B cell (primary cell): Measurements from ENCODE around the gene ITGA5. TPM values are rescaled to one million over a fixed set of nuclear protein-coding genes. Genes with fewer than 3 reads are reported as not detected.

ENCODE experiments used
- ATAC-seq: fragments of 200-7000 bp; cut with Tn5 transposase; one replicate; pipeline ENCODE4 v1.10.0; 2021; ENCODE audit warnings: low read depth, mild to moderate bottlenecking, moderate number of reproducible peaks, moderate library complexity
- CTCF ChIA-PET: fragments of 350-600 bp; sonication (Branson Sonifier 250); formaldehyde crosslinking; loops from one replicate; lab custom pipeline; 2021; ENCODE audit warnings: antibody characterized with exemption, inconsistent platforms; lab: Charles Lee
- POLR2A ChIA-PET: fragments of 350-600 bp; sonication (Branson Sonifier 250); formaldehyde crosslinking; loops from one replicate; lab custom pipeline; 2021; ENCODE audit warnings: antibody characterized with exemption; lab: Charles Lee
- DNase-seq: peaks from one replicate; pipeline ENCODE4 v3.0.0; 2013
- H2AFZ ChIP-seq: 2 replicates; pipeline ENCODE4 v1.6.1; 2012; ENCODE audit warnings: mild to moderate bottlenecking, low read depth, low read length; ENCODE audit not compliant: insufficient read depth, poor library complexity, severe bottlenecking
- H3K27ac ChIP-seq, 2 donors: 1 replicate in 1 of 2; 2 replicates in 1 of 2; pipeline ENCODE4 v1.5.1; 2012 to 2013; ENCODE audit warnings: low read length in 2 of 2, mild to moderate bottlenecking in 2 of 2, moderate library complexity in 1 of 2
- H3K27me3 ChIP-seq, 4 experiments: fragments of 200-600 bp in 1 of 4; sonication (generic) in 1 of 4; replicated peaks in 1 of 4; 1 replicate in 2 of 4; 2 replicates in 2 of 4; pipeline versions ENCODE4 v1.6.1 to v1.7.0; 2013 to 2016; ENCODE audit warnings: low read length in 3 of 4, mild to moderate bottlenecking in 2 of 4, mixed read lengths in 1 of 4, moderate library complexity in 1 of 4; ENCODE audit not compliant: insufficient read depth in 4 of 4, control insufficient read depth in 3 of 4; ENCODE audit errors: control extremely low read depth in 1 of 4
- H3K36me3 ChIP-seq, 2 experiments: replicated peaks in 1 of 2; 1 replicate in 1 of 2; 2 replicates in 1 of 2; pipeline versions ENCODE4 v1.6.1 to v1.7.1; 2013; ENCODE audit warnings: low read length in 1 of 2; ENCODE audit not compliant: insufficient read depth in 2 of 2, control insufficient read depth in 1 of 2; ENCODE audit errors: control extremely low read depth in 1 of 2, extremely low read depth in 1 of 2
- H3K4me1 ChIP-seq, 2 donors: fragments of 200-600 bp in 1 of 2; sonication (generic) in 1 of 2; 1 replicate in 1 of 2; 2 replicates in 1 of 2; pipeline versions ENCODE4 v1.5.1 to v1.6.1; 2013 to 2017; ENCODE audit warnings: low read length in 2 of 2; ENCODE audit not compliant: control insufficient read depth in 2 of 2, insufficient read depth in 2 of 2
- H3K4me2 ChIP-seq: replicated peaks from 2 replicates; pipeline ENCODE3; 2012; ENCODE audit warnings: mild to moderate bottlenecking, low read depth, low read length; ENCODE audit not compliant: poor library complexity, severe bottlenecking
- H3K4me3 ChIP-seq, 5 experiments: fragments of 200-600 bp in 1 of 5; sonication (generic) in 1 of 5; 1 replicate in 3 of 5; 2 replicates in 2 of 5; pipeline versions ENCODE4 v1.5.1 to v1.7.0; 2011 to 2016; ENCODE audit warnings: low read length in 4 of 5, mild to moderate bottlenecking in 4 of 5, low read depth in 2 of 5, control low read depth in 1 of 5, moderate library complexity in 1 of 5; ENCODE audit not compliant: insufficient read depth in 1 of 5; ENCODE audit errors: control extremely low read depth in 1 of 5, extremely low read depth in 1 of 5
- H3K79me2 ChIP-seq: fragments of 200-600 bp; sonication (generic); one replicate; pipeline ENCODE4 v1.6.0; 2016; ENCODE audit warnings: low read length; ENCODE audit not compliant: control insufficient read depth, insufficient read depth
- H3K9ac ChIP-seq: fragments of 200-600 bp; sonication (generic); 2 replicates; pipeline ENCODE4 v1.6.1; 2017; ENCODE audit warnings: mild to moderate bottlenecking, low read length, moderate library complexity
- H3K9me3 ChIP-seq, 3 donors: one replicate each; pipeline versions ENCODE4 v1.6.1 to v1.7.1; 2013; ENCODE audit warnings: low read length in 2 of 3; ENCODE audit not compliant: control insufficient read depth in 2 of 3, insufficient read depth in 1 of 3; ENCODE audit errors: control extremely low read depth in 1 of 3
- H4K20me1 ChIP-seq: 2 replicates; pipeline ENCODE4 v1.6.0; 2012; ENCODE audit warnings: mild to moderate bottlenecking, low read length; ENCODE audit not compliant: insufficient read depth, control insufficient read depth, poor library complexity, severe bottlenecking
- H3K27ac Mint-ChIP-seq: one replicate; pipeline ENCODE4 v1.8.0; 2021; ENCODE audit warnings: mixed read lengths
- H3K27me3 Mint-ChIP-seq: one replicate; pipeline ENCODE4 v1.8.0; 2021; ENCODE audit warnings: mixed read lengths
- H3K4me1 Mint-ChIP-seq: one replicate; pipeline ENCODE4 v1.8.0; 2021; ENCODE audit warnings: mixed read lengths
- H3K4me3 Mint-ChIP-seq: one replicate; pipeline ENCODE4 v1.8.0; 2021; ENCODE audit warnings: mixed read lengths
- H3K9me3 Mint-ChIP-seq: one replicate; pipeline ENCODE4 v1.8.0; 2022; ENCODE audit warnings: mixed read lengths; ENCODE audit not compliant: insufficient read depth
- EZH2 ChIP-seq: IDR thresholded peaks from 2 replicates; pipeline ENCODE4 v1.6.1; 2012; ENCODE audit warnings: borderline replicate concordance, low read depth, mild to moderate bottlenecking, moderate library complexity, low read length; ENCODE audit not compliant: insufficient read depth, poor library complexity, severe bottlenecking
- WGBS: methylation state at CpG from one replicate; pipeline ENCODE4 v1.1.5; 2013; ENCODE audit warnings: missing lambda C conversion rate; ENCODE audit not compliant: insufficient coverage; 5-methylcytosine and 5-hydroxymethylcytosine counted together
- intact Hi-C: fragments of 100-400 bp; cut with micrococcal nuclease; formaldehyde crosslinking; loops from one replicate; pipeline ENCODE4 v1.10.0; 2022
- polyA plus RNA-seq: library from polyadenylated mRNA; depleted of rRNA; stranded (reverse); fragments of >200 nt; gene quantifications from 2 replicates; pipeline ENCODE4 v1.2.3, GENCODE V29; 2012
- total RNA-seq, 2 donors: library from RNA; stranded (reverse); fragments of 120-200 nt in 1 of 2; gene quantifications; 1 replicate in 1 of 2; 2 replicates in 1 of 2; pipeline versions ENCODE4 v1.2.3 to v1.2.4, GENCODE V29; 2013 to 2022
- TF ChIP-seq, protein P1 (sequence below): fragments of 200-600 bp; IDR thresholded peaks from one replicate; pipeline ENCODE4 v1.8.0; 2022; ENCODE audit warnings: antibody characterized with exemption, mild to moderate bottlenecking

ITGA5 gene
- total and polyA plus RNA-seq, 2 donors (not counting 1 experiment from before 2014, with no cell fraction given): 3.6 to 6.1 TPM

DNA sequence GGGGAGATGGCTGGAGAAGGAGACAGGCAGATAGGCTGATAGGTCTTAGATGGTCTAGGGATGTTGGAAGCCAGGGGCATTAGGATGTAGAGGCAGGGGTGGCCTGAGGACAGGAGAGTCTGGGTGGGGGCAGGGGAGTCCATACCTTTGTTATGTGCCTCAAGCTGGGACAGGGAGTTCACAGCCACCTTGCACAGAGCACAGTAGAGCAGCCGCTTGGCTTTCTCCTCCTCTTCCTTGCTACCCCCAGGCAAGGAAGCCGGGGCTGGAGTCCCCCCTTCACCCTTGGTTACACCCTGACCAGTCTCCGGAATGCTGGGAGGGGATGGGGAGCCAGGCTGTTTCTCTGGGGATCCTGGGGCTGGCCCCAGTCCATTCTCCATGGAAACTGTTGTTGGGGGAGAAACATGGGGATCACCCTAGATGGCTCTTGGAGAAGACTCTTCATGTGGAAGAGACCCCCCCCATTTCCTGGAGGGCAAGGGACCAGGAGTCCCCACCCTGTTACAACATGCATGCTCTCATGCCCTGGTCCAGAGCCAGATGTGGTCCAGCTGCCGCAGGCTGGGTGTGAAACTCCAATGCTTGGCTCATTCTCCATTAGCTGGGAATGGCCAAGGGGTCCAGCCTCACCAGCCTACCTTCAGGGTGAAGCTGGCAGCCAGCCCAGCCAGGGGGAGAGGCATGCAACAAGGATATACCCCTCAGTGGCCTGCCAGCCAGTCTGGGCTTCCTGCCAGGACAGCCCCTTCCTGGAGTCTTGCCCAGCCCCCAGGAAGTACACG lies 47.5 kb downstream of the ITGA5 start:
- H3K27ac Mint-ChIP-seq: peak overlapping the region; percentile 59
- H3K9me3 ChIP-seq: no peaks in the 10 kb centered on the region
- no peak overlapping the region for H3K27ac ChIP-seq
- CTCF ChIA-PET: interaction anchor here (0.6 to 3.4 kb wide), 18 partner anchors 8 to 157 kb away, joined by 3 to 24 read pairs (median 6); partner anchors contain the start of genes NCKAP1L and ZNF385A
- no peak for ATAC-seq
- intact Hi-C loops: no loop called here
- no peaks in the 10 kb centered on the region for H3K9me3 Mint-ChIP-seq
- no peaks in the 10 kb centered on the region for H3K27me3 Mint-ChIP-seq
- no peak overlapping the region for H2AFZ ChIP-seq
- WGBS: 55% methylated on average over 2 of the region's 5 CpGs
- peaks cover 0 to 24% of the 10 kb centered on the region in 2 experiments for H3K36me3 ChIP-seq
- H3K27me3 ChIP-seq: no peaks in the 10 kb centered on the region
- TF ChIP-seq, protein P1, sequence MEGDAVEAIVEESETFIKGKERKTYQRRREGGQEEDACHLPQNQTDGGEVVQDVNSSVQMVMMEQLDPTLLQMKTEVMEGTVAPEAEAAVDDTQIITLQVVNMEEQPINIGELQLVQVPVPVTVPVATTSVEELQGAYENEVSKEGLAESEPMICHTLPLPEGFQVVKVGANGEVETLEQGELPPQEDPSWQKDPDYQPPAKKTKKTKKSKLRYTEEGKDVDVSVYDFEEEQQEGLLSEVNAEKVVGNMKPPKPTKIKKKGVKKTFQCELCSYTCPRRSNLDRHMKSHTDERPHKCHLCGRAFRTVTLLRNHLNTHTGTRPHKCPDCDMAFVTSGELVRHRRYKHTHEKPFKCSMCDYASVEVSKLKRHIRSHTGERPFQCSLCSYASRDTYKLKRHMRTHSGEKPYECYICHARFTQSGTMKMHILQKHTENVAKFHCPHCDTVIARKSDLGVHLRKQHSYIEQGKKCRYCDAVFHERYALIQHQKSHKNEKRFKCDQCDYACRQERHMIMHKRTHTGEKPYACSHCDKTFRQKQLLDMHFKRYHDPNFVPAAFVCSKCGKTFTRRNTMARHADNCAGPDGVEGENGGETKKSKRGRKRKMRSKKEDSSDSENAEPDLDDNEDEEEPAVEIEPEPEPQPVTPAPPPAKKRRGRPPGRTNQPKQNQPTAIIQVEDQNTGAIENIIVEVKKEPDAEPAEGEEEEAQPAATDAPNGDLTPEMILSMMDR: no peak
- no peak for TF ChIP-seq EZH2
- H3K9ac ChIP-seq: no peak overlapping the region
- H3K4me1 ChIP-seq: peaks cover 5 to 20% of the 10 kb centered on the region in 2 donors
- POLR2A ChIA-PET: no interaction called here
- H4K20me1 ChIP-seq: no peaks in the 10 kb centered on the region
- no peak overlapping the region for H3K4me3 ChIP-seq
- no peak for DNase-seq
- H3K4me2 ChIP-seq: no peak overlapping the region
- H3K4me1 Mint-ChIP-seq: peaks cover 14% of the 10 kb centered on the region
- H3K79me2 ChIP-seq: no peaks in the 10 kb centered on the region
- H3K4me3 Mint-ChIP-seq: no peak overlapping the region
